H1 (cell line): ENCODE results near the gene RNF168.

Experiments used
- ASH2L ChIP-seq: fragments of 200-600, 300-600 bp; sonication (generic); IDR thresholded peaks from one replicate; pipeline ENCODE4 v1.7.1; 2017; ENCODE audit warnings: low read length
- CTCF ChIP-seq, 3 experiments: IDR thresholded peaks; 1 replicate in 2 of 3; 2 replicates in 1 of 3; pipeline versions ENCODE4 v1.5.1 to v1.6.1; 2011; ENCODE audit warnings: low read length in 3 of 3, mild to moderate bottlenecking in 3 of 3, inconsistent platforms in 2 of 3, low read depth in 1 of 3, moderate library complexity in 1 of 3; ENCODE audit not compliant: insufficient read depth in 1 of 3; ENCODE audit errors: control extremely low read depth in 1 of 3
- EP300 ChIP-seq, 2 experiments: IDR thresholded peaks; 1 replicate in 1 of 2; 2 replicates in 1 of 2; pipeline ENCODE4 v1.6.1; 2011 to 2012; ENCODE audit warnings: low read depth in 2 of 2, low read length in 2 of 2, mild to moderate bottlenecking in 2 of 2, borderline replicate concordance in 1 of 2, inconsistent platforms in 1 of 2, moderate library complexity in 1 of 2
- EZH2 ChIP-seq: fragments of 200-600 bp; sonication (generic); IDR thresholded peaks from 2 replicates; pipeline ENCODE4 v1.7.1; 2012; ENCODE audit warnings: low read depth, mild to moderate bottlenecking, moderate library complexity, low read length, inconsistent platforms; ENCODE audit not compliant: severe bottlenecking
- GABPA ChIP-seq: IDR thresholded peaks from 2 replicates; pipeline ENCODE4 v1.6.1; 2011; ENCODE audit warnings: mild to moderate bottlenecking, low read length, moderate library complexity, borderline replicate concordance; ENCODE audit not compliant: insufficient read depth
- GTF2F1 ChIP-seq: IDR thresholded peaks from 2 replicates; pipeline ENCODE4 v1.6.1; 2012; ENCODE audit warnings: low read depth, low read length, improper control_type of control experiment, borderline replicate concordance
- JUN ChIP-seq: IDR thresholded peaks from 2 replicates; pipeline ENCODE4 v1.6.1; 2011; ENCODE audit warnings: low read depth, mild to moderate bottlenecking, improper control_type of control experiment, low read length
- POLR2A ChIP-seq, 2 experiments: IDR thresholded peaks; 1 replicate in 1 of 2; 2 replicates in 1 of 2; pipeline ENCODE4 v1.6.1; 2011; ENCODE audit warnings: low read depth in 2 of 2, low read length in 2 of 2, mild to moderate bottlenecking in 2 of 2; ENCODE audit errors: control extremely low read depth in 1 of 2
- RFX5 ChIP-seq: IDR thresholded peaks from 2 replicates; pipeline ENCODE4 v1.6.1; 2011; ENCODE audit warnings: low read depth, low read length, improper control_type of control experiment, borderline replicate concordance
- TEAD4 ChIP-seq: IDR thresholded peaks from 2 replicates; pipeline ENCODE4 v1.6.1; 2012; ENCODE audit warnings: low read depth, low read length, inconsistent platforms, mixed read lengths
- YY1 ChIP-seq: IDR thresholded peaks from 2 replicates; pipeline ENCODE4 v1.6.1; 2011; ENCODE audit warnings: low read depth, mild to moderate bottlenecking, low read length

DNA sequence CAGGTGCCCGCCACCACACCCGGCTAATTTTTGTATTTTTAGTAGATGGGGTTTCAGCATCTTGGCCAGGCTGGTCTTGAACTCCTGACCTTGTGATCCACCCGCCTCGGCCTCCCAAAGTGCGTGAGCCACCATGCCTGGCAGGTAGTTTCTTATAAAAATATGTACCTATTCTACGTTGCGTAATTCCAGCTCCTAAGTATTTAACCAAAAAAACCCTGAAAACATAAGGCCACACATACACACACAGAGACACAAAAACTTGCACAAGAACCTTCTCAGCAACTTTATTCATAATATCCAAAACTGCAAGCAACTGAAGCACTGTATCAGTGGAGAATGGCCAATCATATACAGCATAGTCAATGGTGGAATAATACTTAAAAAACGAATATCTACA, 5.3 kb downstream of the RNF168 start:
- no peak for TF ChIP-seq RFX5
- no peak for TF ChIP-seq CTCF (IDR thresholded peaks at IDR 0.05; ENCODE audit: control extremely low read depth in 1 of 3, insufficient read depth in 1 of 3, low read depth in 1 of 3, low read length in 3 of 3)
- TF ChIP-seq EP300 (IDR thresholded peaks at IDR 0.05; ENCODE audit: borderline replicate concordance in 1 of 2, low read depth in 2 of 2, low read length in 2 of 2) = no peak
- TF ChIP-seq JUN = no peak
- TF ChIP-seq YY1 = no peak
- TF ChIP-seq POLR2A (IDR thresholded peaks at IDR 0.05; ENCODE audit: control extremely low read depth in 1 of 2, low read depth in 2 of 2, low read length in 2 of 2) = no peak
- TF ChIP-seq EZH2 = no peak
- TF ChIP-seq TEAD4 = no peak
- TF ChIP-seq GTF2F1 = no peak
- TF ChIP-seq ASH2L = no peak
- no peak for TF ChIP-seq GABPA
